GM18951 (cell line): ENCODE measurements around the gene S1PR4.

Experiments used
- POLR2A ChIP-seq: IDR thresholded peaks from 4 replicates; pipeline ENCODE4 v1.6.1; 2011; ENCODE audit warnings: mild to moderate bottlenecking; ENCODE audit not compliant: insufficient read length, insufficient read depth; ENCODE audit errors: extremely low read depth
- in situ Hi-C: fragments of 300-500 bp; cut with MboI; formaldehyde crosslinking; loops from one replicate; pipeline ENCODE4 v1.12.0; 2022; ENCODE audit warnings: low sequenced_read_pairs, mixed read lengths, inconsistent platforms; ENCODE audit not compliant: unreplicated experiment

The S1PR4 gene

DNA sequence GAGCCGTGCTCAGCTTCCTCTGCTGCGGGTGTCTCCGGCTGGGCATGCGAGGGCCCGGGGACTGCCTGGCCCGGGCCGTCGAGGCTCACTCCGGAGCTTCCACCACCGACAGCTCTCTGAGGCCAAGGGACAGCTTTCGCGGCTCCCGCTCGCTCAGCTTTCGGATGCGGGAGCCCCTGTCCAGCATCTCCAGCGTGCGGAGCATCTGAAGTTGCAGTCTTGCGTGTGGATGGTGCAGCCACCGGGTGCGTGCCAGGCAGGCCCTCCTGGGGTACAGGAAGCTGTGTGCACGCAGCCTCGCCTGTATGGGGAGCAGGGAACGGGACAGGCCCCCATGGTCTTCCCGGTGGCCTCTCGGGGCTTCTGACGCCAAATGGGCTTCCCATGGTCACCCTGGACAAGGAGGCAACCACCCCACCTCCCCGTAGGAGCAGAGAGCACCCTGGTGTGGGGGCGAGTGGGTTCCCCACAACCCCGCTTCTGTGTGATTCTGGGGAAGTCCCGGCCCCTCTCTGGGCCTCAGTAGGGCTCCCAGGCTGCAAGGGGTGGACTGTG, 1.2 kb downstream of the S1PR4 start:
- no peak for TF ChIP-seq POLR2A
- in situ Hi-C loops = no loop called here

DNA sequence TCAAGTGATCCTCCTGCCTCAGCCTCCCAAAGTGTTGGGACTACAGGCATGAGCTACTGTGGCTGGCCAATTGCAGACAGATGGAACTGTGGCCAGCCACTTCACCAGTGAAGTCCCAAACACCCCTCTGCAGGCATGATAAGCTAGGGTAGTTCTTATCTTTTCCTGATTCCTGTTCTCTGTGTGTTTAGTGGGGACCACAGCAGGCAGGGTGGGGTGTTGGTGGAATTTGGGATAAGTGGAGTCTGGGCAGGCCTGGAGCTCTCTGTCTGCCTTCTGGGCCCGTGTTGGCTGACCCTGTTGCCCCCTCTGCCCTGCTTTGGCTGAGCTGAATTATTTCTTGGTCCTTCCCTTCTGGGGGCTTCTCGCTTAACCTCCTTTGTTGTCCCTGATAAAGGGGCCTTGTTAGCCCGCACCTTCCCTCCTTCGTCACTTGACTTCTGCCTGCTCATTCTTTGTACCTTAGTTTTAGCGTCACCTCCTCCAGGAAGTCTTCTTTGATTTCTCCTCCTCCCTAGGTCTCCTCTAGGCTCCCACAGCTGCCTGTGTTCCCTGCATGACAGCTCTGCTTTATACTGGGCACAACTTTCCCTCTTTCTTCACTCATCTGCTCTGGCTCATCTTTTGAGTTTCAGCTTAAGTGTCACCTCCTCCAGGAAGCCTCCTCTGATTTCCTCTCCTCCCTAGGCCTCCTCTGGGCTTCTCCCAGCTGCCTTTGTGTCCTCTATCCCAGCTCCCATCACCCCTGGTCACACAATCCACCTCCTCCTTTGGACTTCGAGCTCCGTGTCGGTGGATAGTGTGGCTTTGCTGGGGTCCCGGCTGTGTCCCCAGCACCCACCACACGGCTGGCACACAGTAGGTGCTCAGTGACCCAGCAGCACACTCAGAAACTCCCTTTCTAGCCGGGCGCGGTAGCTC, 5.4 kb downstream of the S1PR4 start:
- in situ Hi-C loops = no loop called here
- TF ChIP-seq POLR2A = no peak

- no peak for TF ChIP-seq POLR2A
- in situ Hi-C loops = no loop called here
Measured at GRCh38 chr19:3184847-3185460, 6.4 kb downstream of the S1PR4 start.

- peak; percentile 79 for TF ChIP-seq POLR2A
- in situ Hi-C loops = no loop called here
Measured at GRCh38 chr19:3185461-3186159, 7.0 kb downstream of the S1PR4 start, which contains the start of gene NCLN. Gene NCLN, plus strand, starts transcription at chr19:3185930. Its CDS starts 101 bp downstream, at chr19:3186031.

- TF ChIP-seq POLR2A = no peak
- in situ Hi-C loops = no loop called here
Measured at GRCh38 chr19:3186160-3186688, 7.7 kb downstream of the S1PR4 start.

DNA sequence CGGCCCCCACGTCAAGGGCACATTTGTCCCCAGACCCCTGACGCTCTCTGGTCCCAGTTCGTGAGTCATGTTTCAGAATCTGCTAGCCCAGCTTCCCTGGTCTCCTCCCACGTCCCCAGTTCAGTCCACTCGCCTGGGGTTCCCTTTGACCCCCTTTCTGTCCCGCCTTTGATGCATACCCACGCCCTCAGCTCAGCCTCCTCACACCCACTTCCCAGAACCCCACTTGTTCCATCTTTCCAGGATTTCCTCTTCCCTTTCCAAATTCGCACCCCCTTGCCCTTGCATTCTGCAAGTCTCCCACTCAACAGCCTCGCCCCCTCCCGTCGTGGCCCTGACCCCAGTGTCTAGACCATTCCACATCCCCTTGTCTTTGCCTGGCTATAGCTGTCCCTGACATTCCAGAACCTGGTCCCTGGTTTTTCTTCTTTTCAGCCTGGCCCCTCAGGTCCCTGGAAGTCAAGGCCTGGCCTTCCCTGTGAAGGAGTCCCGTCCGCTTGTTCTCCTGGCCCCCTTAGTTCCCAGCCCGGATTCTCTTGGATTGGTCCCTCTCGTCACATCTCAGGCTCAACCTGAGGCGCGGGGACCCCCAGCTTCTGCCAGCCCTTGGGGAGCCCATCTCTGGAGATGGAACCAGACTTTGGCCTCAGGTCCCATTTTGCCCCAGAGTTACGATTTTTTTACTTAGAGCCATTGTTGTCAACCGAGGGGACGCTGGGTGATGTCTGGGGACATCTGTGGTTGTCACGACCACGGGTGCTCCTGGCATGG, 8.5 kb downstream of the S1PR4 start:
- no peak for TF ChIP-seq POLR2A
- in situ Hi-C loops = no loop called here

DNA sequence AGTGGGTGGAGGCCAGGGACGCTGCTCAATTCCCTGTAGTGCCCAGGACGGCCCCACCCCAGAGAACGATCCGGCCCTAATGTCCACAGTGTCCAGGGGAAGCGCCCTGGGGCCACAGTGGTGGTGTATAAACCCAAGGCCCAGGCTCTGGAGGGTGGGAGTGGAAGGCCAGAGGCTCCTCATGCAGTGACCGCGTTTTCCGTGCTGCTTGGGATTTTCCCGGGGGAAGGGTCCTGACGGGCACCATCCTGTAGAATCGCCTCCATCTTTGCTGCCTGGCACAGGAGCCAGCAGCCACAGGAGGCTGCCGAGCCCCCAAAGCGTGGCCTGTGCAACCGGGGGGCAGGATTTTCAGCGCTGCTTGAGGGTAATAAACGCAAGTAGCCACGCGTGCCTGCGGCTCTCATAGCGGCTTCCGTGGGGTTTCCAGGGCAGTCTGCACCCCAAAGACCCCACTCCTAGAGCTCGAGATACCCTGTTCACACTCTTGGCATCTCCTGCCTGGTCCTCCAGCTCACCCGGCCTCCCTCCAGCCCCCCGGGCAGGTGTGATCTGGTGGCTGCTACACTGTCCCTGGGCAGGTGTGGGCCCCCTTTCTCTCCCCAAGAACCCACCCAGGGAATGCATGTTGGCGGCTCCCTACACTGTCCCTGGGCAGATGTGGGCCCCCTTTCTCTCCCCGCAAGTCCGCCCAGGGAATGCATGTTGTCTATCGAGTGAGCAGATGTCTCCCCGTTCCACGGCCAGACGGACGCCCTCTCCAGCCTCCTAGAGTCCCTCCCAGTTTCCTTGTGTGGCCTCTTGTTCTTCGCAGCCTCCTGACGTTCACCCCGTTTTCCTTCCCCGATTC, 9.3 kb downstream of the S1PR4 start:
- no peak for TF ChIP-seq POLR2A
- in situ Hi-C loops = no loop called here

DNA sequence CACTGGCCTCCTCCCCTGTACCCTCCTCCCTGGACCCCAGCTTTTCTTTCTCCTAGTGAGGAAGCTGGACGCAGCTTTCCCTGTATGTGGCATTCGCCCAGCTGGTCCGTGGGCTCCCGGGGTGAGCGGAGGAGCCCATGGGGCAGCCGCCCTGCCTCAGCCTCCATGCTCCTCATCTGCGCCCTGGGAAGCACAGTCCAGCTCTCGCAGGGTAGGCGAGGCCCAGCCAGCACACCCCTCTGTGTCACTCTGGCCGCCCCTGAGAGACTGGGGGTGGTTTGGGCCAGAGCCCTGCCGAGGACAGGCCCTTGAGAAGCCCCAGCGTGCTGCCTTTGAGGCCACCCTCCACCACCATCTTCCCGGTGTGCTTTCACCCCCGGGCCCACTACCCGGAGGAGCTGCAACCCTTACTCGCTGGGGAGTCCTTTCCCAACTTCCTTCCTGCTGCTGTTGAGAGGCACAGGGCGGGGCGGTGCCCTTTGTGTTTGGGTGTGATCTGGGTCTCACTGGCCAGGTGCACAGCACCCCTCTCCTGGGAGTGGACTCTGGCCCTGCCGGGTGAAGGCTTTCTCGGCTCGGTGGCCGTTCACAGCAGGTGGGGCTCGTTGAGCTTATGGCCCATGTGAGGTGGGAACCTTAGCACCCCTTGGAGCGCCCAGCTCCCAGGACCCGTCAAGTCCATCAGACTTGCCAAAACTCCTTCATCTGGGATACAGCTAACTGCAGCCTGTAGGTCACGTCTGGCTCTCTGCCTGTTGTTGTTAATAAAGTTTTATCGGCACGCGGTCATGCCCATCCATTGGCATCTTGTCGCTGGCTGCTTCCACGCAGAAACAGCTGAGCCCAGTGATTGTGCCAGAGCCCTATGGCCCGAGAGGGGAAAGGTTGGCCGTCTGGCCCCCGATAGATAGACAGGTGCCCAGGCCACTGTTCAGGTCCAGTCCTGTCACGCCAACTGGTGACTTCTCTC, 10.3 kb downstream of the S1PR4 start:
- in situ Hi-C loops = no loop called here
- no peak for TF ChIP-seq POLR2A

DNA sequence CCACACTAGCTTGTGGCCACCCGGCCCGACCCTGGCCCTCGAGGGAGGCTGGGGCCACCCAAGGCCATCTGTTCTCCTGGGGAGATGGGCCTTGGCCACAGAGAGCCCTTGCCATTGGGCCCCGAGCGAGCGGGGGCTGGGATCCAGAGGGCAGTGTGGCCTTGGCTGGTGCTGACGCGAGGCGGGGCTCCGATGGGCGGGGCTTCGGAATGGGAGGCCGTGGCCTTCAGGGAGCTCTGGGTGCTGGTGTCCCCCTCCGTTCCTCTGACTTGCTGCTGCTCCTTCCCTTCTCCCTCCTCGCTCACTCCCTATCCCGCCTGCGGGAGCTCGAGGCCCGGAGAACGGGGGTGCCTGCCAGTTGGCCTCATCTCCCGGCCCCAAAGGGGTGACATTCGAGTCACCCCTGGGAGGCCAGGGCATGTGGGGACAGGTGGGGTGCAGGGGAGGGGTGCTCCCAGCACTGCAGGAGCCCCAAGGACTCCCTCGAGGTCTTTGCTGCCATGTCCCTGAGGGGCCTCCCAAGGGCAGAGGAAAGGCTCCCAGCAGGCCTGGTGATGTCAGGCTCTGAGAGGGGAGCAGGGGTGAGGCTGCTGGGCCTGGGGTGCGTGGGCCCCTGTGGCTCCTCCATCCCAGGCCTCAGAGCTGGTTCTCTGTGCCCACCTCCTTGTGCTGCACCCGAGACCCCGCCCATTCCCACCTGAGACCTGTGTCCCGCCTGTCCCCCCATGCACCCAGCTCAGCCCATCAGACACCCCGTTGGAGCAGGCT, 11.3 kb downstream of the S1PR4 start:
- in situ Hi-C loops = no loop called here
- no peak for TF ChIP-seq POLR2A

- TF ChIP-seq POLR2A = no peak
- in situ Hi-C loops = no loop called here
Measured at GRCh38 chr19:3190470-3190770, 11.9 kb downstream of the S1PR4 start.
